HTR-8/SVneo (cell line): ENCODE results near the gene ATF6B.
A peak's percentile ranks its signal among the peaks of the same experiment; 100 is the strongest.
"Not testable (repeated sequence)": the region's sequence is repeated elsewhere in the genome, so short reads cannot be mapped to it uniquely, and the experiment has no call there.

ENCODE experiments used
- DNase-seq: peaks from one replicate; pipeline ENCODE4 v3.0.0; 2011; ENCODE audit warnings: low spot score, mixed read lengths; ENCODE audit not compliant: insufficient read length
- FAIRE-seq: peaks from 2 replicates; lab custom pipeline; 2011; peaks lifted over from hg19 to GRCh38; lab: Jason Lieb, UNC

The ATF6B gene

DNA sequence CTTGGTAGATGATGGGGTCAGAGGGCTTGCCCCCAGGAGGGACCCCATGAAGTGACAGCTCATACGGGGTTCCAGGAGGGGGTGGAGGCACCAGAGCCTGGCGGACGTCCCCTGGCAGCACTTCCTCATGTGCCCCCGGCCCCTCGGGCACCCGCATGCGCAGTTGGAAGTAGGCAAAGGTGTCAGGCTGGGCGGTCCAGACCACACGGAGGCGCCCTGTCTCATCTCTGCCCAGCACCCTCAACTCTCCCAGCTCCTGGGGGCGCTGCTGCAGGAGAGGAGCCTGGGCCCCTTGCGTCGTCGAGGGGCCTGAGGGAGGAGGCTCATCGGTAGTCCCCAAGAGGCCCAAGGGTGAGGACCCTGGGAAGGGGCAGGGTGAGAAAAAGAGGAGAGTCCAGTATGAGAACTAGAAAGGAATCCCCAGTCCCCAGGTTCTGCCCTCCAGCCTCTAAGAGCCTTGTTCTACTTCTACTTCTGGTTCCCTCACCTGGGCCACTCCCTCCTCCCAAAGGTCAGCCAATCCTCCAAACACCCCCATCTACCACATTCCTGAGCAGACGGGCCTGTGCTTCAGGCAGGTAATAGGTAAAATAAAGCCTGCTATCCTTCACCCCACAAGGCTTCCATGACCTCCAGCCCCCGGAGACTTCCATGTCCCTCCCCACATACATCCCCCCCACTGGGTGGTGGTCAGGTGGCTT lies 42.1 kb downstream of the ATF6B start:
- DNase-seq: no peak
- no peak for FAIRE-seq

DNA sequence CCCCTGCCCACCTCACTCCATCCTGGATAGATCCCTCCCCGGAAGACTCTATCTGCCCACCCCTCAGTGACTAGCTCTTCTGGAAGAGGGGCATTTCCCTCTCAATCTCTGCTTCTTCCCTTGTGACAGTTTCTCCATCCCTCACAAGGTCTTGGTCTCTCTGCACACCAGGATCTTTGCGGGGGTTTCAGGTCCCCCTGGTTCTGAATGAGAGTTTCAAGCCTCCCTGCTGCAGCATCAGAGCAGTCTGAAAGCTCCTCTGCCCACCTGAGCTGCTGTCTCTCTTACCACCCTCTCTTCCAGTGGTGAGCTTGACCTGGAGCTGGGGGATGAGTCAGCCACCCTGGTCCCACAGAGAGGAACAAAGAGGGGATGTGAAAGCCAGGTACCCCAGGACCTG lies 43.3 kb downstream of the ATF6B start:
- FAIRE-seq (no peak), DNase-seq (no peak)

DNA sequence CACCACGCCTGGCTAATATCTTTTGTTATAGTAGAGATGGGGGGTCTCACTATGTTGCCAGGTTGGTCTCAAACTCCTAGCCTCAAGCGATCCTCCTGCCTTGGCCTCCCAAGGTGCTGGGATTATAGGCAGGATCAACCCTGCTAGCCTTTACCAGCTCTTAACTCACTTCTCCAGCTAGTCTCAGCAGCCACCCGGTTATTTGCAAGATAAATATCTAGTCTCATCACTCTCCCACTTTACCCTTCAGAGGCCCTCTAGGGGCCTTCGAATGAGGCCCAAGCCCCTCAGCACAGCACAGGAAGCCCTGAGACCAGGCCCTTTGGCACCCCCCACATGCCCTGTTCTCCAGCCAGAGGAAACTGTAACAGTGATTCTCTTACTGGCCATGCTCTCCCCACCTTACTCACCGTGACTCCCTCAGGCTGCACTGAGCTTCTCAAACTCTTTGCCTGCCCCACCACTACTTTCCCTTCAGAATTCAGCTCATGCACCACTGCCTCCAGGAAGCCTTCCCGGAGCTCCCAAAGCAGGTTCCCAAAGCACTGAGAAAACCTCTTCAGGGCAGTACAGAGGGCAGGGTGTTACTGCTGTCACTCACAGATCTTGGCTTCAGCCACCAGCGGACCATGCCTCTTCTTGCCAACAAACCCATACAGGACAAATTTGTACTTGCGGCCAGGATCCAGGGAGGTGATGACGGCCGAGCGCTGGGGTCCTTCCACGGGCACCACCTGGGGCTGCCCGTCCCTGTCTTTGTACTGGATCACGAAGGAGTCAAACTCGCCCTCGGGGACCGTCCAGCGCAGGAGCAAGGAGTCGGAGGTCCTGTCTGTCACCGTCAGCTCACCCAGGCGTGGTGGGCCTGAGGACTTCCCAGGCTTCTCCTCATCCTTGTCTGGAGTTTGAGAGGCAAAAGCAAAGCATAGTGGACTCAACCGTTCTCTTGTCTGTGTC lies 44.0 kb downstream of the ATF6B start:
- no peak for DNase-seq
- FAIRE-seq: no peak

GRCh38 chr6:32082935-32083334 lies 45.1 kb downstream of the ATF6B start:
- FAIRE-seq (no peak), DNase-seq (no peak)

DNA sequence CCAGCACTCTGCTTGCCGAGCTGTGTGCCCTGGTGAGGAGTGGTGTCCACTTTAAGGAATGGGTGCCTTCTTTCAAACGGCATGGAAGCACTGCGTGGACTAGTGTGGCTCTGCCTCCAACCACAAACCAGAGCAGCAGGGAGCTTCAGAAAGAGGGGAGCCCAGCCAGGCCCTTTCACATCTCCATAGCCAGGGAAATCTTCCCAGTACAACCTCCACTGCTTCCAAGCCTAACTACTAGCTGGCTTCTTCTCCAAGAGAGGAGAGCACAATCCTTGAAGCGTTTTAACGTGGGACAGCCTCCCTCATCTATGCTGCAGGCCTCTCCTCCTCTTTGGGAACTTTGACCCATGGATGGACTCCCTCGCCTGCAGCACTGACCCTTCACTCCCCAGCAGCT lies 45.6 kb downstream of the ATF6B start:
- DNase-seq (no peak), FAIRE-seq (no peak)

GRCh38 chr6:32081168-32081990 lies 46.7 kb downstream of the ATF6B start:
- peak; percentile 86 for FAIRE-seq
- peak; percentile 96 for DNase-seq

DNA sequence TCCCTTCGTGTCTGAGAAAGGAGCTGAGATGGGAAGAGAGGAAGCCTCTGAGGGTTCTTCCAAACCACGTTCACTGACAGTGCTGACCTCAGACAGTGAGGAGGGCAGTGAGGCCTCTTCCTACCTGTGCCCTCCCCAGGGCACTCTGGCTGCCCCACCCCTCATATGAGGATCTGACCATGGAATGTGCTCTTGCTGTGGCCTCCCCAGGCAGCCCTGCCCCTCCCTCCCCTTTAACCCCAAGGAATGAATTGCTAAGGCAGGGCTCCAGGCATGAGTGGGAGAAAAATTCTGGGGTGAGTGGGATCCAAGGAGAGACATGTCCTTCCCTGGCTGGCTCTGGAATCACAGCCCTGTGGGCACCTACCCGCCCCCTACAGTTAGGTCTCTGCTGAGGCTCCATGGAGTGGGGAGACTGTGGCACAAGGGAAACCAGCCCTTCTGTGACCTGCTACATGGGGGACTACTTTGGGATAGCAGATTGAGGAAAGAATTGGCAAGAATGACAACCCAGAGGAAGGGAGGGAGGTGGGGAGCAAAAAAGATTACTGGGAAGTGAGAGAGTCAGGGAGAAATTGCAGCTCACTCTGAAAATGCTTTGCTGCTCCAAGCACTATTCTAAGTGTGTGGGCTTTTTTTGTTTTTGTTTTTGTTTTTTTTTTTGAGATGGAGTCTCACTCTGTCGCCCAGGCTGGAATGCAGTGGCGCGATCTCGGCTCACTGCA lies 48.3 kb downstream of the ATF6B start:
- DNase-seq (no peak), FAIRE-seq (no peak)

- peak; percentile 69 for FAIRE-seq
These were observed 51.7 kb downstream of the ATF6B start for GRCh38 chr6:32076321-32076809.

DNA sequence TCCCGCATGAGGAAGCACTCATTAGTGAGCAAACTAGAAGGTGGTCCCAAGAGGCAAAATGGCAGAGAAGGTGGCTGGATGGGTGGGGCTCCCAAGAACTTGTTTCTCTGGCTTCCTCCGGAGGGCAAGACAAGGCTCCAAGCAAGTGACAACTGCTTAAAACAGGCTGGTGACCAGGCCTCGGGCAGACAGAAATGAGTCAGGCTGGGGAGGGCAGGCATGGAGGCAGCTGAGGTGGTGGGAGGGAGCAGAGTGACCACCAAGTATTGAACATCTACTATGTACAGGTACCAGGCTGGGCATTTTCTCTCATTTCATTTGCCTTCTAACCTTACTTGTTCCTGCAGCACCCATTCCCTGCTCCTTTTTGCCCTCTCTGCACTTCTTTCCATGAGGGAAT lies 52.3 kb downstream of the ATF6B start:
- no peak for FAIRE-seq
- DNase-seq: no peak

More at GRCh38 chr6:32076321-32076809, 51.7 kb downstream of the ATF6B start:
- peak; percentile 86 for DNase-seq

DNA sequence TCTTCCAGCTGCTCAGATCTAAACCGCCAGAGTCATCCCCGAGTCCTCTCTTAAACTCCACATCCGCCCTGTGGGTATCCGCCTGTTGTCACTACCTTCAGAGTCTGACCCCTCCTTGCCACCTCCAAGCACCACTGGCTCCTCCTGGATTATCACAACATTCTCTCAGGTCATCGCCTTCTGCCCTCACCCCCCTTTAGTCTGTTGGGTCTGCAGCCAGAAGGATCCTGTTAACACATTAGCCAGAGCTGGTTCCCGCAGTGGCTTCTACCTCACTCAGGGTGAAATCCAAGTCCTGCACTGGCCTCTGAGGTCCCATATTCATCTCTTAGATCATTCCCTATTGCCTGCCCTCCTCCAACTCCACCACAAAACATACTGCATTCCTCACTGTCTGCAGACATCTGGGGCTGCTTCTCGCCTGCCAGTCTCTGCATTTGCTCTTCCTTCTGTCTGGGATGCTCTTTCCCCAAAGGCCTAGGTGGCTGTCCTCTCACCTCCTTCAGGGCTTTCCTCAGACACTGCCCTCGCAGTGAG lies 53.0 kb downstream of the ATF6B start:
- DNase-seq (no peak), FAIRE-seq (no peak)

- FAIRE-seq (no peak), DNase-seq (no peak)
These were observed 54.4 kb downstream of the ATF6B start for GRCh38 chr6:32073613-32074012.

- DNase-seq (no peak), FAIRE-seq (no peak)
These were observed 54.9 kb downstream of the ATF6B start for GRCh38 chr6:32073101-32073500.

GRCh38 chr6:32070814-32071543 lies 57.1 kb downstream of the ATF6B start:
- FAIRE-seq (no peak), DNase-seq (no peak)

GRCh38 chr6:32069878-32070515 lies 58.0 kb downstream of the ATF6B start:
- FAIRE-seq (no peak), DNase-seq (no peak)

GRCh38 chr6:32069460-32069859 lies 58.6 kb downstream of the ATF6B start:
- DNase-seq (no peak), FAIRE-seq (no peak)

- FAIRE-seq (no peak), DNase-seq (no peak)
These were observed 59.2 kb downstream of the ATF6B start for GRCh38 chr6:32068867-32069266.

DNA sequence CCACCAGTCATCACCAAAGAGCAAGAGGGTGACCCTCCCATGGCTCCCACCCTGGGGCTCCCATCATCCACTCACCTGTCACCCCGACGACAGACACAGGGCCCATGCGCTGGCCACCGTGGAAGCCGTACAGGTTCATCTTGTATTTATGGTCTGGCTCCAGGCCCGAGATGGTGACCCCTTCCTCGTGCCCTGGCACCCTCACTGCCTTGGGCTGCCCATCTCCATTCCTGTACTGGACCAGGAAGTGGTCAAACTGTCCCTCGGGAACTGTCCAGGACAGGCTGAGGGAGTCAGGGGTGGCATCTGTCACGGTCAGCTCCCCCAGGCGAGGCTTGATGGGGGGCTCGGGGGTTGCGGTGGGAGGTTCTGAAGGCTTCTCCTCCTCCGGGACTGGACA lies 59.7 kb downstream of the ATF6B start:
- DNase-seq, FAIRE-seq: not testable (repeated sequence)

- DNase-seq, FAIRE-seq: not testable (repeated sequence)
These were observed 60.5 kb downstream of the ATF6B start for GRCh38 chr6:32067521-32067920.
